Tibial nerve (tissue), 4 donors: ENCODE measurements around the gene FOXP4. TPM values are rescaled to one million over a fixed set of nuclear protein-coding genes. Genes with fewer than 3 reads are reported as not detected.
A peak's percentile ranks its signal among the peaks of the same experiment; 100 is the strongest.

ENCODE experiments used
- DNase-seq, 2 donors: peaks; one replicate each; pipeline ENCODE4 v3.0.0-alpha.2; 2019; ENCODE audit warnings: low spot score in 2 of 2
- H3K27ac ChIP-seq, 4 donors: fragments of 200-600 bp; sonication (generic) in 3 of 4; one replicate each; pipeline ENCODE4 v1.5.1; 2017 to 2019; ENCODE audit warnings: mild to moderate bottlenecking in 1 of 4
- H3K27me3 ChIP-seq, 2 donors: fragments of 200-600 bp; sonication (generic) in 1 of 2; one replicate each; pipeline versions ENCODE4 v1.5.1 to v1.6.0; 2017 to 2019
- H3K36me3 ChIP-seq, 3 donors: fragments of 200-600 bp; sonication (generic); one replicate each; pipeline ENCODE4 v1.5.1; 2018 to 2019
- H3K4me1 ChIP-seq, 4 donors: fragments of 200-600 bp; sonication (generic) in 3 of 4; one replicate each; pipeline ENCODE4 v1.5.1; 2017 to 2019
- H3K4me3 ChIP-seq, 4 donors: fragments of 200-600 bp; sonication (generic) in 3 of 4; one replicate each; pipeline ENCODE4 v1.5.1; 2017 to 2019; ENCODE audit warnings: mild to moderate bottlenecking in 1 of 4, moderate library complexity in 1 of 4
- H3K9me3 ChIP-seq, 4 donors: fragments of 200-600 bp; sonication (generic) in 3 of 4; one replicate each; pipeline ENCODE4 v1.5.1; 2017 to 2019
- CTCF ChIP-seq, 5 experiments: fragments of 200-600 bp in 3 of 5; fragments of 450-650 bp in 2 of 5; sonication (generic) in 3 of 5; IDR thresholded peaks; one replicate each; pipeline ENCODE4 v1.5.1; 2016 to 2019; ENCODE audit warnings: antibody characterized with exemption in 5 of 5, mild to moderate bottlenecking in 3 of 5, moderate library complexity in 2 of 5
- EP300 ChIP-seq, 2 donors: sonication (generic); formaldehyde crosslinking; IDR thresholded peaks; one replicate each; pipeline ENCODE4 v1.6.1; 2017; ENCODE audit warnings: antibody characterized with exemption in 2 of 2, mild to moderate bottlenecking in 1 of 2
- POLR2A ChIP-seq, 2 donors: fragments of 450-650 bp; IDR thresholded peaks; one replicate each; pipeline ENCODE4 v1.6.1; 2017; ENCODE audit warnings: antibody characterized with exemption in 2 of 2, mild to moderate bottlenecking in 2 of 2, moderate library complexity in 2 of 2
- whole genome bisulfite sequencing, 2 donors: methylation state at CpG; one replicate each; pipeline ENCODE4 v1.1.5; 2018; 5-methylcytosine and 5-hydroxymethylcytosine counted together
- total RNA-seq, 4 donors: library from RNA; depleted of rRNA; stranded (reverse); fragments of >200 nt; gene quantifications; one replicate each; pipeline ENCODE4 v1.1.0, GENCODE V29; 2016

FOXP4 gene
- total RNA-seq, 4 donors from 2014 or later: 11.1 to 16.2 (median 14.7) TPM

- no peak for DNase-seq
- Histone ChIP-seq H3K36me3 (peaks cover 0 to 14% (median 9%) of the 10 kb centered on the region in 3 donors), H3K27me3 (no peaks in the 10 kb centered on the region), H3K4me1 (peaks cover 0 to 62% (median 14%) of the 10 kb centered on the region in 4 donors), H3K4me3 (peak overlapping the region; percentile 46 to 91 (median 86)), H3K27ac (peak overlapping the region in 2 of 4 donors; percentile 77 to 89), H3K9me3 (no peaks in the 10 kb centered on the region)
- 26 to 32% methylated on average over 50 of the region's 50 CpGs for WGBS, 2 donors
- TF ChIP-seq EP300 (IDR thresholded peaks at IDR 0.05) (no peak), CTCF (IDR thresholded peaks at IDR 0.05) (no peak), POLR2A (IDR thresholded peaks at IDR 0.05) (no peak)
Measured at GRCh38 chr6:41548098-41548840, 2.1 kb downstream of the FOXP4 start.

DNA sequence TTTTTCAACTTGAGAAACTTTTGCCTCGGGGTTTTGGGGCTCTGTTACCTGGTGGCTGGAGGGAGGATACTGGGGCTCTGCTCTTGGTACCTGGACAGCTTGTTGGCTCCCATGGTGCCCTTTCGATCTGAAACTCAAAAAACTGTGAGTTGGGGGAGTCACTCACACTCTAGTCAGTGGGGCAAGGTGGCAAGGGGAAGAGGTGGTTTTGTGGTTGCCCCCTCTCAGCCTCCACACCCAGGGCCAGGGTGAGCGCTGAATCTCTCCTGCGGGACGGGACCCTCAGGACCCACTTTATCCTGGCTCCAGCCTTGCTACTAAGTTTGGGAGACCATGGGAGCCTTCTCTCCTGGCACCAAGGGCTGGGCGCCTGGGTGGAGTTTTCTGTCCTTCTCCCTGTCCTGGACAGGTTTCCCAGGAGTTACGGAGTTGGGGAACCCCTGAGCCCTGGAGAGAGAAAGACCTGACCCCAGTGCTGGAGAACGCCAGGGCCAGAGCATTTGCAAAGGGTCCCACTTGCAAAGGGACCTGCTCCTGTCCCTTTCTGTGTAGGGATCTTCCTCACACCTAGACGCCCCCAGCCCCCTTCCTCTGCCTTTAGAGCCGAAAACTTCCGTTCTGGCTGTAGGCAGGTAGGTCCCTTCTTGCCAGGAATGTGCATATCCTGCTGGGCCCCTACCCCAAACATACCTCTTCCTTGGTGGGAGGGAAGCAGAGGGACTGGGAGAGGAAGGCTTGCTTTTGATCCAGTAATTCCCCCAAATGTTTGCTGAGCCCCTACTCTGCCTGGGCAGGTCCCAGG lies 2.9 kb downstream of the FOXP4 start:
- Histone ChIP-seq H3K27me3 (no peaks in the 10 kb centered on the region), H3K27ac (peak overlapping the region in 1 of 4 donors; percentile 89), H3K4me3 (peak overlapping the region in 3 of 4 donors; percentile 46 to 91 (median 81)), H3K9me3 (no peaks in the 10 kb centered on the region), H3K4me1 (peaks cover 0 to 70% (median 14%) of the 10 kb centered on the region in 4 donors), H3K36me3 (peaks cover 0 to 14% (median 9%) of the 10 kb centered on the region in 3 donors)
- TF ChIP-seq CTCF (IDR thresholded peaks at IDR 0.05) (no peak), POLR2A (IDR thresholded peaks at IDR 0.05) (no peak), EP300 (IDR thresholded peaks at IDR 0.05) (no peak)
- no peak for DNase-seq
- WGBS, 2 donors: 80 to 87% methylated on average over 11 of the region's 11 CpGs

DNA sequence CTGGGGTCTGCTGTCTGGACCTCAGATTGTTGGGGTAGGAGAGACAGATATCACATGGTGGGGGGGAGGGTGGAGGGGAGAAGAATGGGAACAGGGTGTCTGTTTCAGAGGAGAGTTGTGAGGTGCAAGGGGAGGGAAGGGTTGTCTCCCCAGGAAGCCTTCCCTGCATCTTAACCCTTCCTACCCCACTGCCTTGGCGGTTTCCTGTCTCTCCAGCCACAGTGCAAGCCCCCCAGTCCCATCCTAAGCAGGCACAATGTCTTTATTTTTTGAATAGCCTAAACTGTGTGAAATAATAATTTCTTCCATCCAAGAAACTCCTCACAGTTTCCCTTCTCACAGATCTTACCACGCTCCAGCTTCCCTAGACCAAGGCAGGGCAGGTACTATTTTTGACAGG lies 3.5 kb downstream of the FOXP4 start:
- H3K4me3 ChIP-seq: no peak overlapping the region
- DNase-seq: no peak
- H3K4me1 ChIP-seq: peaks cover 0 to 74% (median 14%) of the 10 kb centered on the region in 4 donors
- peaks cover 0 to 14% (median 9%) of the 10 kb centered on the region in 3 donors for H3K36me3 ChIP-seq
- H3K27ac ChIP-seq: peak overlapping the region in 1 of 4 donors; percentile 89
- TF ChIP-seq CTCF (IDR thresholded peaks at IDR 0.05) (no peak), EP300 (IDR thresholded peaks at IDR 0.05) (no peak), POLR2A (IDR thresholded peaks at IDR 0.05) (no peak)
- H3K27me3 ChIP-seq: no peaks in the 10 kb centered on the region
- 92 to 96% methylated on average over 2 of the region's 2 CpGs for WGBS, 2 donors
- H3K9me3 ChIP-seq: no peaks in the 10 kb centered on the region

DNA sequence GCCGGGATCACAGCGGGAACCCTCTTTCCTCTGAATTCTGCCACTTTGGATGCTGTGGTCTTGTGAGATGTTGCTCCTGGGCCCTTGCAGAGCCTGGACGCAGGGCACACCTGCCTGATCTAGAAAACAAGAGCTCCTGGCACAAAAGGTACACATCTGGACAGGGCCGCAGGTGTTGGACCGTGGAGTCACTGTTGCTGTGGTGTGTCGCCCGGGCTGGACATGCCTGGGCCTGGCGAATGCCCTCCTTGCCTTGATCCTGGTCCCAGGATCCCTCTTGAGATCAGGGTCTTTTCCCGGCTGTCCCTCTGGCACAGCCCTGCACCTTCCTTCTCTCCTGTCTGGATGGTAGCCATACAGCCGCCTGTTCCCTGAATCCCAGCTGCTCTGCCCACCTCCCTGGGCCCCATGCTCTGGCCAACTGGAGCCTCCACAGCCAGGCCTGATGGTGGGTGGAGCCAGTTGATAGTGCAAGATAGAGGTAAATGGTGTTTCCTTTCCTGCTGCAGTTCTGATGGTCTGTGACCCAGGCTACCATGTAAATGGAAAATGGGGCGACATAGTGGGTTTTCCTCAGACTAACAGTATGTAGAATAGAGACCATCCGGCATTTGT lies 5.0 kb downstream of the FOXP4 start:
- Histone ChIP-seq H3K4me1 (peaks cover 0 to 75% (median 10%) of the 10 kb centered on the region in 4 donors), H3K27me3 (no peaks in the 10 kb centered on the region), H3K27ac (no peak overlapping the region), H3K9me3 (no peaks in the 10 kb centered on the region), H3K4me3 (no peak overlapping the region), H3K36me3 (peaks cover 0 to 14% (median 9%) of the 10 kb centered on the region in 3 donors)
- TF ChIP-seq EP300 (IDR thresholded peaks at IDR 0.05): no peak
- 85 to 92% methylated on average over 12 of the region's 12 CpGs for WGBS, 2 donors
- DNase-seq: no peak

- TF ChIP-seq POLR2A (IDR thresholded peaks at IDR 0.05) (no peak), CTCF (IDR thresholded peaks at IDR 0.05) (no peak), EP300 (IDR thresholded peaks at IDR 0.05) (no peak)
- Histone ChIP-seq H3K4me1 (peaks cover 0 to 79% (median 10%) of the 10 kb centered on the region in 4 donors), H3K9me3 (no peaks in the 10 kb centered on the region), H3K27ac (no peak overlapping the region), H3K4me3 (no peak overlapping the region), H3K27me3 (no peaks in the 10 kb centered on the region), H3K36me3 (peaks cover 0 to 14% (median 9%) of the 10 kb centered on the region in 3 donors)
- 65 to 76% methylated on average over 9 of the region's 9 CpGs for WGBS, 2 donors
- DNase-seq: no peak
Measured at GRCh38 chr6:41551857-41552256, 5.7 kb downstream of the FOXP4 start.
